NOMO-1 treated with DMSO at 0.1 percent for 48 hours (cell line): ENCODE results near the gene A3GALT2.
"Not testable (repeated sequence)": the region's sequence is repeated elsewhere in the genome, so short reads cannot be mapped to it uniquely, and the experiment has no call there.

Experiments
- DNase-seq: peaks from one replicate; lab custom pipeline; 2025; ENCODE audit not compliant: unreplicated experiment; lab: John Stamatoyannopoulos, UW

Gene A3GALT2

DNA sequence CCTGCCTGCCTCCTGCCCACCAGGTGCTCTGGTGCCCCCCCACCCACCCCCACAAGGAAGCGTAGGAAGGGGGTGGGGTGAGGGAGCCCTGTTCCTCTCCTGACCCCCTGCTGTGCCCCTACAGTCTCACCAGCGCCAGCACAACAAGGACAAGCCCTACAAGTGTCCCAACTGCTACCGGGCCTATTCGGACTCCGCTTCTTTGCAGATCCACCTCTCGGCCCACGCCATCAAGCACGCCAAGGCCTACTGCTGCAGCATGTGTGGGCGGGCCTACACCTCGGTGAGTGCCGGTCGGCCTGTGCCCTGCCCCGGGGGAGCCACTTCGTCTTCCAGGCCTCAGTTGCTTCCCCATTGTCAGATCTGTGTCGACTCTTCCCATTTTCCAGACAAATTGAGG is 25.9 kb downstream of the A3GALT2 start:
- no peak for DNase-seq

DNA sequence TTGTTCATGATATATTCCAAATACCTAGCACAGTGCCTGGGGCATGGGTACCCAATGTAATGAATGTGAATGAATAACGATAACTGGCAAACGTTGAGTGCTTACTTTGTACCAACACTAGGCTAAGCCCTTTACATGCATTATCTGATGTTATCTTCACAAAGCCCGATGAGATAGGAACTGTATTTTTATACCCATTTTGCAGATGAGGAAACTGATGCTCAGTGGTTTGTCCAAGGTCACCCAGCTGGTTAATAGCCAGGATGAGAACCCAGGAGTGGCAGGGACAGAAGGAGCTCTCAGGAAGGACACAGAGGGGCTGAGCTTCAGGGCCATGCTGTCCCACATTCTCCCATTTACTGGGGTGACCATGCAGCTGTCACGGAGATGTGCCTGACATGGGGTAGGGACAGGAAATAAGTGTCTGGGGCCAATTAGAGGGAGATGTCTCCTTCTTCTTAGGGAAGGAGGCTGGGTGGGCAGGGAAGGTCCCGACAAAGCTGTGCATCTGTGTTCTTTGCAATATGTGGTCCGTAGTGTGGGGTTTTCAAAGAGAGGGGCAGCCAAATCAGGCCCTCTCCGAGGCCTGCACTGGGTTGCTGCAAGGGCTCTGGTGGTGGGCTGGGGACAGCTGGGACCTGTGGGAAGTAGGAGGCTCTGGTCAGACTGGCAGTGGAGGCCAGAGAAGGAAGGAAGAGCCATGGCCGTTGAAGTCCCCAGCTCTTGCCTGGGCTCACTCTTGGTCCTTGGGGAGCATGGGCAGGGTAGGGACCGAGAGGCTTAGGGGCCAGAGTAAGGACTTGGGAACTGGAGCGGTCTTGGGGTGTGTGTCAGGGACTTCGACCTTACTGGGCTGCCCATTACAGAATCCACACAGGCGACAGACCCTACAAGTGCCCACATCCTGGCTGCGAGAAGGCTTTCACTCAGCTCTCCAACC is 26.6 kb downstream of the A3GALT2 start:
- no peak for DNase-seq

DNA sequence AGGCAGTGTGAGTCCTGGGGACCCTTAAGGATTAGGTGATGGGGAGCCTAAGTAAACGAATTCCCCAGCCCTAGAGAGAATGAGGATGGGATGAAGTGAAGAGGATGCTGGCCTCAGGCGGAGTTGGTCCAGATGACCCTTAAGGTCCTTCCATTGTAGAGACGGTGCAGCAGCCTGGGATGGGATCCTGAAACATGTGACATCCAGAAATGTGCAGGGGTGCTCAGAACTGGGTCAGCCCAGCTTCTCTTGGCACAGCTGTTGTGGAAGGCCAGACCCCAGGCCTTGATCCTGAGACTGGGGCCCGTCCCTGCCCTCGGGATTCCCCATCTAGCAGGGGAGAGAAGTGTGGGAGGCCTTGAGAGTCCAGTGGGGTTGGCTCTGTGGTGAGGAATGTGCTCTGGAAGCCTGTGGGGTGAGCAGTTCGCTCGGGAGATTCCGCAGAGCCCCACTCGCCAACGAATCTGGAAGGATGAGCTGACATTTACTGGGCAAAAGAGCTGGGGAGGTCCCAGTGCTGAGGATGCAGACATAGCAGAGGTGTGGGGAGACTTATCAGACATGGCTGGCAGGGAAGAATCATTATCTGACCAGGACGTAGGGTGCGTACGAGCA is 28.1 kb downstream of the A3GALT2 start:
- DNase-seq = no peak

GRCh38 chr1:33290615-33291014 is 30.3 kb downstream of the A3GALT2 start:
- DNase-seq = not testable (repeated sequence)

DNA sequence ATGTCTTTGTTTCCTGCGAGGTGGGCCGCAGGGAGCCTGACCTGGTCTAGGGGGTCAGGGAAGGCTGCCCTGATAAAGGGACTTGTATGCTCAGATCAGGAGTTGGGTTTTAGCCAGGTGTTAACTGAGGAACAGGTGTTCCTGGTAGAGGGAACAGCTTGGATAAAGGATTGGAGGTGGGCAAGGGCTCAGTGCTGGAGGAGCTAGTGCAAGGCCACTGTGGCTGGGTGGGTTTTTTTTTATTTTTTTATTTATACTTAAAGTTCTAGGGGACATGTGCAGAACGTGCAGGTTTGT is 31.1 kb downstream of the A3GALT2 start:
- no peak for DNase-seq

DNA sequence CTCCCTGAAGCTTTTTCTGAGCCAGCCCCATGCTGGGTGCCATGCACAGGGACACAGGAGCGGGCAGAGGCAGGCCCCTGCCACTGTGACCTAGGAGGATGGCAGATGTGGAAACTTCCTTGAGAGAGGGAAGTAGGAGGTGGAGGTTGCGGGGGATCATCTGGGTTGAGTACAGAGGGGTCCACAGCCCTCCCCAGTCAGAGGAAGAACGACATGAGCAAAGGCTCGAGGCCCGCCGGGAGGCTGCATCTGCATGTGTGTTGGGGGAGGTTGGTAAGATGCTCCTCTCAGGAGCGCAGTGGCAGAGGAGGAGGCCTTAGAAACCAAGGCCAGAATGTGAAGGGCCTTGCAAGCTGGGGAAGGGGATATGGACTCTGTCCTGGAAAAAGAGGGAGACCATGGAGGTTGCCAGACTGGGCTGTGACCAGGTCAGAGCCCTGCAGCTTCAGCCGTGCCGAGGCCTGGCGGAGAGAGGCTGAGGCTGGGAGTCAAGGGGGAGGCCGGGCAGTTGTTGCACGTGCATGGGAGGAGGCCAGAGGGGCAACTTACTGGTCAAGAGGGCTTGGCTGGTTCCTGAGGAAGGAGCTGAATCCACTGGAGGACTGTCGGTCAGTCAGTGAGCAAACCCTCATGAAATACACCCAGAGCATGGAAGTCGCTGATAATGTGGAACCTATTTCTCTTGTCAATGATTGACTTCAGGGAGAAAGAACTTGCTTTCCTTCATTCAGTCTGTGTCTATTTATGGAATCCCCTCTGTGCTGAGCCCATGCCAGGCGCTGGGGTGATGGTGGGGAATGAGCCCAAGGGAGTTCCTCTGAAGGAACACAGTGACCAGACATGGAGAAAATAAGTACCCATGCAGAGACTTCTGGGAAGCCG is 31.7 kb downstream of the A3GALT2 start:
- DNase-seq = no peak

GRCh38 chr1:33287317-33287716 is 33.6 kb downstream of the A3GALT2 start:
- no peak for DNase-seq

GRCh38 chr1:33286451-33287185 is 34.3 kb downstream of the A3GALT2 start:
- DNase-seq = no peak

- no peak for DNase-seq
Observed at GRCh38 chr1:33284049-33284448, 36.8 kb downstream of the A3GALT2 start.

DNA sequence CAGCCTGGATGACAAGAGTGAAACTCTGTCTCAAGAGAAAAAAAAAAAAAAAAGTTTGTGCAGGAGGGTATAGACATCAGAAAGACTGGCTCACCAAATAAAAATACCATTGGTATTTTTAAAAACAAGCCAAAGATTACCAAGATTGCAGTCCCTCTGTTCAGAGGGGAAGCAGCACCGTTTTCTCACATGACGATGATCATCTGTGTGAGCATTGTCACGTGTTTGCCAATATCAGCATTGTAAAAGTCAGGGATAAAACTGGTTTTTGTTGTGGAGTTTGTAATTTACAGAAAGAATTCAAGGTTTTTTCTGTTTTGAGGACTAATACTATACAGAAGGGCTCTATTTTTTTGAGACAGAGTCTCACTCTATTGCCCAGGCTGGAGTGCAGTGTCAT is 38.1 kb downstream of the A3GALT2 start:
- no peak for DNase-seq

DNA sequence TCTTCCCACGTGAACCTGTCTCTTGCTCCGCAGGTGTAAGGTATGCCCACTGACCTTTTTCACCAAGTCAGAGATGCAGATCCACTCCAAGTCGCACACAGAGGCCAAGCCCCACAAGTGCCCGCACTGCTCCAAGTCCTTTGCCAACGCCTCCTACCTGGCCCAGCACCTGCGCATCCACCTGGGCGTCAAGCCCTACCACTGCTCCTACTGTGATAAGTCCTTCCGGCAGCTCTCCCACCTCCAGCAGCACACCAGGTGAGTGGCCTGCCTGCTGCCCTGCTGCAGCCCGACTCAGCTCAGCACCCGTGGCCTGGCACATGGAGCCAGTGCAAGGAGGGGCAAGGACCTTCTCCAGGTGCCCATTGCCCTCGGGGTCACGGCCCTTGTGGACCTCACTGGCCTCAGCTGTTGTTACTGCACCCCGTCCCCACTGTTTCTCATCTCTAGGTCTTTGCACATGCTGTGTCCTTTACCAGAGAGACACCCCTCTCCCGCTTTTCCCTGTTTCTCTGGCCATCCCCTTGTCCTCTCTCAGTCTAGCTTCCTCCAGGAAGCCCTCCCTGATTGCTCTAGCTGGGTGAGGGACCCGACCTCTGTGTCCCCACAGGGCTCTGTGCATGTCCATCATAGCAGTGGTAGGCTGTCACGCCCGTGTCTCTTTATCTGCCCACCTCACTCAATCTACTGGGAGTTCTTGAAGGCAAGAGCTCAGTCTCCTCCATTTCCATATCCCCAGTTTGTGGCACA is 39.2 kb downstream of the A3GALT2 start:
- no peak for DNase-seq

DNA sequence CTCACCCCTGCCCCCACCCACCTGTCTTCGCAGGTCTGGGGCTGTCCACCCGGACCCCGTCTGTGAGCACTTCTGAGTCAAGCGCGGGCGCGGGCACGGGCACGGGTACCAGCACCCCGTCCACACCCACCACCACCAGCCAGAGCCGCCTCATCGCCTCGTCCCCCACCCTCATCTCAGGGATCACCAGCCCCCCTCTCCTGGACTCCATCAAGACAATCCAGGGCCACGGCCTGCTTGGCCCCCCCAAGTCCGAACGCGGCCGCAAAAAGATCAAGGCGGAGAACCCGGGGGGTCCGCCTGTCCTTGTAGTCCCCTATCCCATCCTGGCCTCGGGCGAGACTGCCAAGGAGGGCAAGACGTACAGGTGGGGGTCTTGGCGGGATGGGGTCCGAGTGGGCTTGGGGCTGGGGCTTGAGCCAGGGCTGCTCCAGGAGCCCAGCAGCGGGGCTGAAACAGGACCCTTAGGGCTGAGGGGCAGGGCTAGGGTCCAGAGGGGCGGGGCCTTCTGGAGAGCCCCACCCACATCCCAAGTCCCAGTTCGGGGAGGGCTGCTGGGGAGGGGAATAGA is 40.7 kb downstream of the A3GALT2 start:
- no peak for DNase-seq

DNA sequence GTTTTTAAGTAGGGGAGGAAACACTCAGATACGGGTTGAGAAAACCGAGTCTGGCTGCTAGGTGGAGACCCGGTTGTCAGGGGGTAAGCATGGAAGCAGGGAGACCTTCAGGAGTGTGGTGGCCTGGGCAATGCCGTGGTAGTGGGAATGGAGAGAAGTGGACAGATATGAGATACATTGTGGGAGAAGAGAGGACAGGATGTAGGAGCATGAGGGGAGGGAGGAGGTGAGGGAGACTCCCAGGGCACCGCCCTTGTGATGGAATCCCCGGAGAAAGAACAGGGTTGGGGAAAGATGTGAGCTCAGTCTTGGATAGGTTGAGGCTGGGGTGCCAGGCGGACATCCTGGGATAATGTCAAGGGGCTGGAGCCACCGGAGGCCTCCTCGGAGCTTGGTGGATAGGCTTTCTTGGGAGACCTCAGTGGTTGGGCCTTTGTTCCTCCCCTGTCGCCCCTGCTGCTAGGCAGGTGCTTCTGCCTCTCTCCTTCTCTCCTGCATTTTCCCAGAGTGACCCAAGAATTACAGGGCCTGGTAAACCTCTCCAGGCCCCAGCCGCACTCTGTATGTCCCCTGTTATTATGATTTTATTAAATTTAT is 43.3 kb downstream of the A3GALT2 start:
- no peak for DNase-seq

- no peak for DNase-seq
Observed at GRCh38 chr1:33276573-33277298, 44.2 kb downstream of the A3GALT2 start.

- no peak for DNase-seq
Observed at GRCh38 chr1:33275706-33276572, 45.0 kb downstream of the A3GALT2 start.

- no peak for DNase-seq
Observed at GRCh38 chr1:33275195-33275594, 45.7 kb downstream of the A3GALT2 start.

DNA sequence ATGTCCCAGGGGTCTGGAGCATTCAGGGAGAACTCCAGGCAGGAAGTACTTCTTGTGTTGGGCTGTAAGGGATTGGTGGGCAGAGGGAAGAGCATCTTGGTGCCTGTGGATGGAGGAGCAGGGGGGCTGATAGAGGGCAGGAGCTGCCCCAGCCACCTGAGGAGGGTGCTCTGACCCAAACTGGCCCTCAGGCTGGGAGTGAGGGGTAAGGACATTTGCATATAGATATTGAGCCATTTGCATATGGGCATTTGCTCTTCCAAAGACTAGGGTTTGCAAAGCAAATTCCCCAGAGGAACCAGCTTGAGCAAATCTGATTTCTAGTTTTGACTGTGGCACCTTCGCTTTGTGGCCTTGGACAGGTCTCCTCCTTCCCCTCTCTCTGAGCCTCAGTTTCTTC is 46.5 kb downstream of the A3GALT2 start:
- no peak for DNase-seq

DNA sequence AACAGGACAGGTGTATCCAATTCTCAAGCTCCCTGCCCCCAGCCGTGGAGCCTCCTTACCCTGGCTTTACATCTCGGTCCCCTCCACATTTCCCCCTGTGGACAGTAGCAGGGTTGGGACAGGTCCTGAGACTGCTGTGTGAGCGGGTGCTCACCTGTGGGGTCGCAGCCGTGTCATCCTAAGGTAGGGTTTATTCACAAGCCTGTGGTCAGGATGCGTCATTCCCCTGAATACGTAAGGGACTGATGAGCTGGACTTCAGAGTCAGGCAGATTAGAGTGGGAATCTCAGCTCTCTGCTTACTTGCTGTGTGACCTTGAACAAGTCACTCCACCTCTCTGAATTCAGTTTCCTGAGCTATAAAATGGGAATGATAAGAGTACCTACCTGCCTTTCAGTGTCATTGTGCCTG is 46.9 kb downstream of the A3GALT2 start:
- no peak for DNase-seq
